PC-3 (cell line): Measurements from ENCODE around the gene USP22. TPM values are rescaled to one million over a fixed set of nuclear protein-coding genes. Genes with fewer than 3 reads are reported as not detected.
A peak's percentile ranks its signal among the peaks of the same experiment; 100 is the strongest.
"Not testable (repeated sequence)": the region's sequence is repeated elsewhere in the genome, so short reads cannot be mapped to it uniquely, and the experiment has no call there.

Experiments used
- ATAC-seq: fragments of 200-7000 bp; cut with Tn5 transposase; 2 replicates; pipeline ENCODE4 v1.9.1; 2020; ENCODE audit warnings: mild to moderate bottlenecking, moderate library complexity
- BruUV-seq: library from RNA; stranded (reverse); fragments of 400-500 nt; replicated peaks from 2 replicates; lab custom pipeline; 2021; lab: Mats Ljungman, UMichigan
- CTCF ChIA-PET: fragments of 300-600 bp; sonication (Branson Sonifier 250); formaldehyde crosslinking; loops from one replicate; lab custom pipeline; 2022; ENCODE audit warnings: antibody characterized with exemption; lab: Charles Lee
- POLR2A ChIA-PET: fragments of 300-600 bp; sonication (Branson Sonifier 250); formaldehyde crosslinking; loops from one replicate; lab custom pipeline; 2022; ENCODE audit warnings: antibody characterized with exemption; ENCODE audit not compliant: unreplicated experiment; lab: Charles Lee
- DNase-seq: peaks from one replicate; pipeline ENCODE4 v3.0.0-alpha.2; 2015
- H2AFZ ChIP-seq: fragments of 300-600 bp; sonication (generic); 2 replicates; pipeline ENCODE4 v1.6.0; 2016; ENCODE audit warnings: antibody characterized with exemption, low read length
- H3F3A ChIP-seq: fragments of 300-600 bp; sonication (generic); one replicate; pipeline ENCODE4 v1.6.0; 2017; ENCODE audit warnings: antibody characterized with exemption, low read length, control low read depth, mild to moderate bottlenecking; ENCODE audit not compliant: unreplicated experiment
- H3K27ac ChIP-seq: fragments of 300-600 bp; sonication (generic); 2 replicates; pipeline ENCODE4 v1.5.1; 2016; ENCODE audit warnings: mild to moderate bottlenecking, low read length
- H3K27me3 ChIP-seq: fragments of 300-600 bp; sonication (generic); 2 replicates; pipeline ENCODE4 v1.6.1; 2016; ENCODE audit warnings: low read length, mixed read lengths
- H3K36me3 ChIP-seq: fragments of 300-600 bp; sonication (generic); 2 replicates; pipeline ENCODE4 v1.6.1; 2016; ENCODE audit warnings: low read depth, mixed run types, low read length, mixed read lengths
- H3K4me1 ChIP-seq: fragments of 300-600 bp; sonication (generic); 2 replicates; pipeline ENCODE4 v1.5.1; 2016; ENCODE audit warnings: low read length; ENCODE audit not compliant: insufficient read depth
- H3K4me2 ChIP-seq: fragments of 300-600 bp; sonication (generic); 2 replicates; pipeline ENCODE4 v1.6.0; 2016; ENCODE audit warnings: low read length
- H3K4me3 ChIP-seq: fragments of 300-600 bp; sonication (generic); 2 replicates; pipeline ENCODE4 v1.5.1; 2016; ENCODE audit warnings: mild to moderate bottlenecking, low read length, mixed read lengths
- H3K79me2 ChIP-seq: fragments of 300-600 bp; sonication (generic); 2 replicates; pipeline ENCODE4 v1.6.1; 2017; ENCODE audit warnings: low read length, mixed read lengths
- H3K9ac ChIP-seq: fragments of 300-600 bp; sonication (generic); 2 replicates; pipeline ENCODE4 v1.6.0; 2016; ENCODE audit warnings: mild to moderate bottlenecking, low read length
- H3K9me2 ChIP-seq: fragments of 300-600 bp; sonication (generic); replicated peaks from 2 replicates; pipeline ENCODE4 v1.6.1; 2016; ENCODE audit warnings: mixed run types, low read length, mixed read lengths
- H3K9me3 ChIP-seq: fragments of 300-600 bp; sonication (generic); 2 replicates; pipeline ENCODE4 v1.6.1; 2016; ENCODE audit warnings: low read length, mixed read lengths
- H4K20me1 ChIP-seq: fragments of 300-600 bp; sonication (generic); 2 replicates; pipeline ENCODE4 v1.6.1; 2016; ENCODE audit warnings: low read length, mixed read lengths
- EZH2 ChIP-seq: fragments of 300-600 bp; sonication (generic); IDR thresholded peaks from one replicate; pipeline ENCODE4 v1.6.1; 2017; ENCODE audit warnings: antibody characterized with exemption, mild to moderate bottlenecking, low read length; ENCODE audit not compliant: unreplicated experiment
- EZH2phosphoT487 ChIP-seq: fragments of 300-600 bp; sonication (generic); IDR thresholded peaks from 2 replicates; pipeline ENCODE4 v1.6.1; 2018; ENCODE audit warnings: mild to moderate bottlenecking, antibody characterized with exemption, low read length, borderline replicate concordance
- intact Hi-C: fragments of 100-400 bp; cut with micrococcal nuclease; formaldehyde crosslinking; loops from 2 replicates; pipeline ENCODE4 v1.9.0; 2023
- total RNA-seq: library from RNA; depleted of rRNA; stranded (reverse); fragments of >200 nt; gene quantifications from 2 replicates; pipeline ENCODE4 v1.2.3, GENCODE V29; 2014
- TF ChIP-seq, protein P1 (sequence below): fragments of 300-600 bp; sonication (generic); conservative IDR thresholded peaks from 2 replicates; pipeline ENCODE4 v1.5.1; 2017; ENCODE audit warnings: antibody characterized with exemption, low read depth, mild to moderate bottlenecking, low read length

Gene USP22
- total RNA-seq, 1 experiment from 2014 or later, result 188 TPM

DNA sequence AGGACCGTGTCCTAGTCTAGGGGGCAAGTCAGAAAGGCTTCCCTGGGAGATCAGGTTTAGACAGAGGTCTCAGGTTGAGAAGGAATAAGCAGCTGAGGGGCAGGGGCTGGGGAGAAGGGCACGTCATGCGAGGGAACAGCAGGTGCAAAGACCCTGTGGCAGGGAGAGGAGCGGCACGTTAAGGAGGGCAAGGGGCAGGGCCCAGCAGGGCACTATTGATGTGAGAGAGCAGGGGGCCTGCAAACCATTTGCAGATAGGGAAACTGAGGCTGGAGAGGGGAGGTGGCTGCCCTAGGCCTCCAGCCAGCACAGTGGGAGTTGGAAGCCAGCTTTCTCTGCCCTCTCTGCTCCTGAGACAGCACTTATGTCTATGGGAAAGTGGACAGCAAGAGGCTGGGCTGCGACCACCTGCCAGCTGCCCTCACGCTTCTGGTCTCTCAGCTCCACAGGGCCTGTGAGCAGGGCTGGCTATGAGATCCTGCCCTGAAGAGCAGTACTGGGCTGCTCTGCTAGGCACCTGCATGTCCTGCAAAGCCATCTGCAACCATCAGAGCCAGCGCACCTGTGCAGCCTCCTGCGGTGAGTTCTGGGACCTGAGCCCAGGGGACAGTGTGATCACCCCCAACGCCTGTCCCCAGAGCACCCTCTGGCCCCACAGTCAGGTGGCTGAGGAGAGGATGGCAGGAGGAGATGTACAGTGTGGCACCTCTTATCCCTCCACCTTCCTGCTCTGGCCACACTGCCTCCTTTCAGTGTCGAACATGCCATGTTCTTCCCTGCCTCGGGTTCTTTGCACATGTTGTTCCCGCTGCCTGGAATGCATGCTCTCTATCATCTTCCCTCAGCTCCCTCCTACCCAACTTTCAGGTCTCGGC, 61.5 kb downstream of the USP22 start:
- no peak overlapping the region for H3K9ac ChIP-seq
- H3K79me2 ChIP-seq, result no peaks in the 10 kb centered on the region
- no peaks in the 10 kb centered on the region for H4K20me1 ChIP-seq
- no peak overlapping the region for H3K4me2 ChIP-seq
- BruUV-seq, result no TSS peak
- intact Hi-C loops, result no loop called here
- no peak overlapping the region for H2AFZ ChIP-seq
- H3K27me3 ChIP-seq, result no peaks in the 10 kb centered on the region
- H3K9me3 ChIP-seq, result no peaks in the 10 kb centered on the region
- H3K4me3 ChIP-seq, result no peak overlapping the region
- H3K9me2 ChIP-seq, result no peaks in the 10 kb centered on the region
- H3F3A ChIP-seq, result no peaks in the 10 kb centered on the region
- H3K27ac ChIP-seq, result no peak overlapping the region
- ATAC-seq (no peak), DNase-seq (no peak)
- POLR2A ChIA-PET, result no interaction called here
- no peak for TF ChIP-seq EZH2phosphoT487
- TF ChIP-seq EZH2, result no peak
- TF ChIP-seq, protein P1, sequence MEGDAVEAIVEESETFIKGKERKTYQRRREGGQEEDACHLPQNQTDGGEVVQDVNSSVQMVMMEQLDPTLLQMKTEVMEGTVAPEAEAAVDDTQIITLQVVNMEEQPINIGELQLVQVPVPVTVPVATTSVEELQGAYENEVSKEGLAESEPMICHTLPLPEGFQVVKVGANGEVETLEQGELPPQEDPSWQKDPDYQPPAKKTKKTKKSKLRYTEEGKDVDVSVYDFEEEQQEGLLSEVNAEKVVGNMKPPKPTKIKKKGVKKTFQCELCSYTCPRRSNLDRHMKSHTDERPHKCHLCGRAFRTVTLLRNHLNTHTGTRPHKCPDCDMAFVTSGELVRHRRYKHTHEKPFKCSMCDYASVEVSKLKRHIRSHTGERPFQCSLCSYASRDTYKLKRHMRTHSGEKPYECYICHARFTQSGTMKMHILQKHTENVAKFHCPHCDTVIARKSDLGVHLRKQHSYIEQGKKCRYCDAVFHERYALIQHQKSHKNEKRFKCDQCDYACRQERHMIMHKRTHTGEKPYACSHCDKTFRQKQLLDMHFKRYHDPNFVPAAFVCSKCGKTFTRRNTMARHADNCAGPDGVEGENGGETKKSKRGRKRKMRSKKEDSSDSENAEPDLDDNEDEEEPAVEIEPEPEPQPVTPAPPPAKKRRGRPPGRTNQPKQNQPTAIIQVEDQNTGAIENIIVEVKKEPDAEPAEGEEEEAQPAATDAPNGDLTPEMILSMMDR, result no peak
- H3K36me3 ChIP-seq, result no peaks in the 10 kb centered on the region
- no peaks in the 10 kb centered on the region for H3K4me1 ChIP-seq
- CTCF ChIA-PET, result no interaction called here

GRCh38 chr17:20979792-20980083, 63.1 kb downstream of the USP22 start:
- Histone ChIP-seq H4K20me1 (no peaks in the 10 kb centered on the region), H3K4me1 (no peaks in the 10 kb centered on the region), H3K9ac (no peak overlapping the region), H3K9me3 (no peaks in the 10 kb centered on the region), H3K27ac (no peak overlapping the region), H3K4me2 (no peak overlapping the region), H3K36me3 (no peaks in the 10 kb centered on the region), H3K79me2 (no peaks in the 10 kb centered on the region), H3K27me3 (no peaks in the 10 kb centered on the region), H3K9me2 (no peaks in the 10 kb centered on the region), H3K4me3 (no peak overlapping the region), H2AFZ (no peak overlapping the region), H3F3A (no peaks in the 10 kb centered on the region)
- no TSS peak for BruUV-seq
- DNase-seq (no peak), ATAC-seq (no peak)
- ChIA-PET CTCF (no interaction called here), POLR2A (no interaction called here)
- intact Hi-C loops, result no loop called here
- no peak for TF ChIP-seq EZH2phosphoT487
- TF ChIP-seq EZH2, result no peak
- TF ChIP-seq, protein P1, result no peak

DNA sequence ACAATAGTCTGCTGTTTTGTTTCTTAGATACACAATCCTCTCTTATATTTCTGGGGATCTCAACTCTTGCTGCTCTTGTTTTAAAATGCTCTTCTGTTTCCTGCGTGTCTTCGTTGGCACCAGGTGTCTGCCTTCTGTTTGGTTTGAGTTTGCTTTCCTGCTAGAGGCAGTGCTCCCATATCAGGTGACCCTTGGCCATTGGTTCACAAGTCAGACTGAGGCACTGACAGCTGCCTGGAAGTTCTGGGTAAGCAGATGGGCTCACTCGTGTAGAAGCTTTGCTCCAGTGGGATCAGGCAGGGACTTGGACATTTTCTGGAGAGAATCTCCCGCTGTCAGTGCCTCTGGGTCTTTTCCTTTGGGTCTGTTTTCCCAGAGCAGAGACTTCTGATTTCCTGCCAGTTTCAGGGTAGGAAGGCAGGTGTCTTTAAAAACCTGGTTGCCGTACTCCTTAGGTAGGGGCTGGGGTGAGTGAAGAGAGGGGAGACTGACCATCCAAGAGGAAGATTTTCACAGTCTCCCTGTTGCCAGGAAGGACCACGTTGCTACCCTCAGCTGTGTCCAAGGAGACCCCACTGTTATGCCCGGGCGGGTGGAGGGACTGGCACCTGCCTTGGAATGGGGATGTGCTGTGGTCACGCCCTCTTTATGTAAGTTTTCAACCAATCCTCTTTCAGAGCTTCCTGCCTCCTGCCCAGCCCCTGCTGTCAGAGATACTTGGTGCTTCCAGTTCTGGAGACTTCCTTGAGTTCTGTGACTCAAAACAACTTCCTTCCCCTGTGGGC, 63.6 kb downstream of the USP22 start:
- H3K27ac ChIP-seq, H3K4me1 ChIP-seq, POLR2A ChIA-PET, H3K27me3 ChIP-seq, H4K20me1 ChIP-seq, H3K36me3 ChIP-seq, H3K4me2 ChIP-seq, H3K79me2 ChIP-seq, ATAC-seq, H3K4me3 ChIP-seq, H2AFZ ChIP-seq, H3K9ac ChIP-seq, H3F3A ChIP-seq, BruUV-seq, H3K9me3 ChIP-seq, intact Hi-C loops, H3K9me2 ChIP-seq, CTCF ChIA-PET: not testable (repeated sequence)
- peak; percentile 30 for DNase-seq

DNA sequence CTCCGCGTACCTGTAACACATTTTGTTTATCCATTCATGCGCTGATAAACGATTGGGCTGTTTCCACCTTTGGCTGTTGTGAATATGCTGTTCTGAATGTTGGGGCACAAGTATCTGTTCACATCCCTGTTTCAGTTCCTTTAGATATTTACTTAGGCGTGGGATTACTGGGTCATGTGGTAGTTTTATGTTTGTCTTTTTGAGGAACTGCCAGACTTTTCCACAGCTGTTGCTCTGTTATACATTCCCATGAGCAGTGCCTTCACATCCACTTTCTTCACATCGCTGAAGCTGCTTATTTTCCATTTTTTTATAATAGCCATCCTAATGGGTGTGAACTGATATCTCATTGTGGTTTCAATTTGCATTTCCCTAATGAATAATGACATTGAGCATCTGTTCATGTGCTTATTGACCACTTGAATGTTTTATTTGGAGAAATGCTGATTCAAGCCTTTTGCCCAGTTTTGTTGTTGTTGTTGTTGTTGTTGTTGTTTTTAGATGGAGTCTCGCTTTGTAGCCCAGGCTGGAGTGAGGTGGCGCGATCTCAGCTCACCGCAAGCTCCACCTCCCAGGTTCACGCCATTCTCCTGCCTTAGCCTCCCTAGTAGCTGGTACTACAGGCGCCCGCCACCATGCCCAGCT, 65.1 kb downstream of the USP22 start:
- peaks cover 10% of the 10 kb centered on the region; the same call in 1 of the 2 replicates for H3K27me3 ChIP-seq
- H3K9me3 ChIP-seq, CTCF ChIA-PET, H3K79me2 ChIP-seq, POLR2A ChIA-PET, H3K4me1 ChIP-seq, H3K27ac ChIP-seq, intact Hi-C loops, H3K36me3 ChIP-seq, H4K20me1 ChIP-seq, H3K4me3 ChIP-seq, BruUV-seq, H2AFZ ChIP-seq, H3K4me2 ChIP-seq, H3F3A ChIP-seq, H3K9me2 ChIP-seq, H3K9ac ChIP-seq, ATAC-seq: not testable (repeated sequence)
- DNase-seq, result peak; percentile 25
